ENCODE data around the gene HIGD1B.

Gene HIGD1B

DNA sequence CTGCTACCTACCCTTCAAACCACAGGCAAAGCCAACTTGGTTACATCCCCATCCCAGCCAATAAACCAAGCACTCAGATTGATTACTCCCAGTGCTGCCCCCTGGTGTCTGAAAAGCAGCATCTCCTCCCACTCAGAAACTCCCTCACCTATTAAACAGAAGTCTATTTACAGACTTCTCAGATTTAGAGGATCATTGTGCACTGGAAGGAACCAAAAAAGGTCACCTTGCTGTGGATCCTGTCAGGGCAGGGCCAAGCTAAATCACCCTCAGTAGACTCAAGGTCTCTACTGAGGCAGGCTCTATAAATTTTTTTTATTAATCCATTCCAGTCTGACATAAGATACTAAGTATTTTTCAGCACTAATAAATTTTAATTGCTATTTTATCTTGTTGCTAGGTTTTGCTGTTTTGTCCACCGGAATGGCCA, 17.6 kb downstream of the HIGD1B start:
- TF ChIP-seq, protein P1, sequence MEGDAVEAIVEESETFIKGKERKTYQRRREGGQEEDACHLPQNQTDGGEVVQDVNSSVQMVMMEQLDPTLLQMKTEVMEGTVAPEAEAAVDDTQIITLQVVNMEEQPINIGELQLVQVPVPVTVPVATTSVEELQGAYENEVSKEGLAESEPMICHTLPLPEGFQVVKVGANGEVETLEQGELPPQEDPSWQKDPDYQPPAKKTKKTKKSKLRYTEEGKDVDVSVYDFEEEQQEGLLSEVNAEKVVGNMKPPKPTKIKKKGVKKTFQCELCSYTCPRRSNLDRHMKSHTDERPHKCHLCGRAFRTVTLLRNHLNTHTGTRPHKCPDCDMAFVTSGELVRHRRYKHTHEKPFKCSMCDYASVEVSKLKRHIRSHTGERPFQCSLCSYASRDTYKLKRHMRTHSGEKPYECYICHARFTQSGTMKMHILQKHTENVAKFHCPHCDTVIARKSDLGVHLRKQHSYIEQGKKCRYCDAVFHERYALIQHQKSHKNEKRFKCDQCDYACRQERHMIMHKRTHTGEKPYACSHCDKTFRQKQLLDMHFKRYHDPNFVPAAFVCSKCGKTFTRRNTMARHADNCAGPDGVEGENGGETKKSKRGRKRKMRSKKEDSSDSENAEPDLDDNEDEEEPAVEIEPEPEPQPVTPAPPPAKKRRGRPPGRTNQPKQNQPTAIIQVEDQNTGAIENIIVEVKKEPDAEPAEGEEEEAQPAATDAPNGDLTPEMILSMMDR (IDR thresholded peaks at IDR 0.05; ENCODE audit: insufficient read depth, low read length) = peak; percentile 63
- TF ChIP-seq, protein P2, sequence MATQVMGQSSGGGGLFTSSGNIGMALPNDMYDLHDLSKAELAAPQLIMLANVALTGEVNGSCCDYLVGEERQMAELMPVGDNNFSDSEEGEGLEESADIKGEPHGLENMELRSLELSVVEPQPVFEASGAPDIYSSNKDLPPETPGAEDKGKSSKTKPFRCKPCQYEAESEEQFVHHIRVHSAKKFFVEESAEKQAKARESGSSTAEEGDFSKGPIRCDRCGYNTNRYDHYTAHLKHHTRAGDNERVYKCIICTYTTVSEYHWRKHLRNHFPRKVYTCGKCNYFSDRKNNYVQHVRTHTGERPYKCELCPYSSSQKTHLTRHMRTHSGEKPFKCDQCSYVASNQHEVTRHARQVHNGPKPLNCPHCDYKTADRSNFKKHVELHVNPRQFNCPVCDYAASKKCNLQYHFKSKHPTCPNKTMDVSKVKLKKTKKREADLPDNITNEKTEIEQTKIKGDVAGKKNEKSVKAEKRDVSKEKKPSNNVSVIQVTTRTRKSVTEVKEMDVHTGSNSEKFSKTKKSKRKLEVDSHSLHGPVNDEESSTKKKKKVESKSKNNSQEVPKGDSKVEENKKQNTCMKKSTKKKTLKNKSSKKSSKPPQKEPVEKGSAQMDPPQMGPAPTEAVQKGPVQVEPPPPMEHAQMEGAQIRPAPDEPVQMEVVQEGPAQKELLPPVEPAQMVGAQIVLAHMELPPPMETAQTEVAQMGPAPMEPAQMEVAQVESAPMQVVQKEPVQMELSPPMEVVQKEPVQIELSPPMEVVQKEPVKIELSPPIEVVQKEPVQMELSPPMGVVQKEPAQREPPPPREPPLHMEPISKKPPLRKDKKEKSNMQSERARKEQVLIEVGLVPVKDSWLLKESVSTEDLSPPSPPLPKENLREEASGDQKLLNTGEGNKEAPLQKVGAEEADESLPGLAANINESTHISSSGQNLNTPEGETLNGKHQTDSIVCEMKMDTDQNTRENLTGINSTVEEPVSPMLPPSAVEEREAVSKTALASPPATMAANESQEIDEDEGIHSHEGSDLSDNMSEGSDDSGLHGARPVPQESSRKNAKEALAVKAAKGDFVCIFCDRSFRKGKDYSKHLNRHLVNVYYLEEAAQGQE (IDR thresholded peaks at IDR 0.05; ENCODE audit: insufficient replicate concordance, low read depth) = no peak

DNA sequence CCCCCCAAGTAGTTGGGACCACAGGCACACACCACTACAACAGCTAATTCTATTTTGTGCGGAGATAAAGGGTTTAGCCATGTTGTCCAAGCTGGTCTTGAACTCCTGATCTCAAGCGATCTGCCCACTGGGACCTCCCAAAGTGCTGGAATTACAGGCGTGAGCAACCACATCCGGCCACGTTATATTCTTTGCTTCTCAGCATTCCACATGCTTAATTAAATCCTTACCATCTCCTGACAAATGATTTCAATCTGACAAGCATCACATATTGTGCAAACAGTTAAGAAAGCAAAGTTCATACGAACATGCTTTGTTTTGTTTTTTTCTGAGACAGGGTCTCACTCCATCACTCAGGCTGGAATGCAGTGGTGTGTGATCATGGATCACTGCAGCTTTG, 18.2 kb downstream of the HIGD1B start:
- Histone ChIP-seq H3K27me3 (ENCODE audit: insufficient read depth, poor library complexity, severe bottlenecking) (no peaks in the 10 kb centered on the region), H3K4me3 (replicated peaks; ENCODE audit: insufficient read depth, low read length) (no peak overlapping the region), H3K27ac (replicated peaks) (no peak overlapping the region)
- DNase-seq (ENCODE audit: low read depth in 1 of 2, low spot score in 1 of 2) = no peak
- TF ChIP-seq SPI1 (IDR thresholded peaks at IDR 0.05; ENCODE audit: borderline replicate concordance, low read depth) = no peak
- TF ChIP-seq POLR2AphosphoS5 (IDR thresholded peaks at IDR 0.05; ENCODE audit: low read depth) = no peak
- TF ChIP-seq, protein P2 (IDR thresholded peaks at IDR 0.05; ENCODE audit: insufficient replicate concordance, low read depth) = no peak
- no peak for TF ChIP-seq GABPA (IDR thresholded peaks at IDR 0.05; ENCODE audit: low read depth)

More for the DNA sequence above, 17.6 kb downstream of the HIGD1B start:
- no peak overlapping the region for H3K27ac ChIP-seq (replicated peaks)
- no peaks in the 10 kb centered on the region for H3K27me3 ChIP-seq (ENCODE audit: insufficient read depth, poor library complexity, severe bottlenecking)
- peak; percentile 23 to 67 for DNase-seq (ENCODE audit: low read depth in 1 of 2, low spot score in 1 of 2)
- no peak overlapping the region for H3K4me3 ChIP-seq (replicated peaks; ENCODE audit: insufficient read depth, low read length)

DNA sequence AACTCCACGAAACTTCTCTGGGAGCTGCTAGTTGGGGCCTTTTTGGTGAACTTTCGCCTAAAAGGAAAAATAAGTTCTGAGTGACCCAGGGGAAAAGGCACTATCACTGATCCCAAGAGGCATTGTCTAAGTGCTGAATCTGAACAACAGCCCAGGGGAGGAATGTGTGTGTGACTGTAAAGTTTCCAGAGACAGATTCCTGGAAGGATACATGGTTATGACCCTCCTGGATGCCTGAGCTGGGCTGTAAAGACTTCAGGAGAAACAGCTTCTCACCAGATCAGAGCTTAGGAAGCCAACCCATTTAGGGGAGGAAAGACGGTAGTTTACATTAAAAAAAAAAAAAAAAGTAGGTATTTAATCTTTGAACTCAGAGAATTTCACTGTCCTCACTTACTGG, 20.2 kb downstream of the HIGD1B start:
- Histone ChIP-seq H3K27me3 (ENCODE audit: insufficient read depth, poor library complexity, severe bottlenecking) (no peaks in the 10 kb centered on the region), H3K4me3 (replicated peaks; ENCODE audit: insufficient read depth, low read length) (no peak overlapping the region), H3K27ac (replicated peaks) (no peak overlapping the region)
- no peak for DNase-seq (ENCODE audit: low read depth in 1 of 2, low spot score in 1 of 2)
- TF ChIP-seq GABPA (IDR thresholded peaks at IDR 0.05; ENCODE audit: low read depth) (no peak), SPI1 (IDR thresholded peaks at IDR 0.05; ENCODE audit: borderline replicate concordance, low read depth) (no peak), POLR2AphosphoS5 (IDR thresholded peaks at IDR 0.05; ENCODE audit: low read depth) (no peak)
- TF ChIP-seq, protein P2 (IDR thresholded peaks at IDR 0.05; ENCODE audit: insufficient replicate concordance, low read depth) = no peak
- TF ChIP-seq, protein P1 (IDR thresholded peaks at IDR 0.05; ENCODE audit: insufficient read depth, low read length) = no peak

DNA sequence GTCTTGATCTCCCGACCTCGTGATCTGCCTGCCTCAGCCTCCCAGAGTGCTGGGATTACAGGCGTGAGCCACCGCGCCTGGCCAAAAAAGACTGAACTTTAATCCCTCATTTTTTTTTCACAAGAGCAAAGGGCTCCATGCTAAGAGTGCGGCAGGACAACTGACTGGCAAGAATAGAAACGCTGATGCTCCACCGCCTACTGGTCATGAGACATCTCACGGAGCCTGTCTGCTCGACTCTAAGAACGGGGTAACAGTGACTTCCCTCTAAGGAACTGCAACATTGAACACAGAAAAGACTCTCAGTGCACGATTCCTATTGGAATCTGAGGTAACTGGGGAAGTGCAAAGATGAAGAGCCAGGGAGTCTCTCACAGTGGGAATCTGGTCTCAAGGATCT, 23.9 kb downstream of the HIGD1B start:
- H3K27ac ChIP-seq (replicated peaks) = no peak overlapping the region
- TF ChIP-seq, protein P2 (IDR thresholded peaks at IDR 0.05; ENCODE audit: insufficient replicate concordance, low read depth) = no peak
- no peak for TF ChIP-seq POLR2AphosphoS5 (IDR thresholded peaks at IDR 0.05; ENCODE audit: low read depth)
- TF ChIP-seq, protein P1 (IDR thresholded peaks at IDR 0.05; ENCODE audit: insufficient read depth, low read length) = no peak
- TF ChIP-seq SPI1 (IDR thresholded peaks at IDR 0.05; ENCODE audit: borderline replicate concordance, low read depth) = no peak
- no peak for TF ChIP-seq GABPA (IDR thresholded peaks at IDR 0.05; ENCODE audit: low read depth)
- DNase-seq (ENCODE audit: low read depth in 1 of 2, low spot score in 1 of 2) = no peak

More for the DNA sequence above, 23.9 kb downstream of the HIGD1B start:
- H3K27me3 ChIP-seq (ENCODE audit: insufficient read depth, poor library complexity, severe bottlenecking) = no peaks in the 10 kb centered on the region
- H3K4me3 ChIP-seq (replicated peaks; ENCODE audit: insufficient read depth, low read length) = no peak overlapping the region
